ENCODE data around the gene ABI3BP.

The ABI3BP gene

DNA sequence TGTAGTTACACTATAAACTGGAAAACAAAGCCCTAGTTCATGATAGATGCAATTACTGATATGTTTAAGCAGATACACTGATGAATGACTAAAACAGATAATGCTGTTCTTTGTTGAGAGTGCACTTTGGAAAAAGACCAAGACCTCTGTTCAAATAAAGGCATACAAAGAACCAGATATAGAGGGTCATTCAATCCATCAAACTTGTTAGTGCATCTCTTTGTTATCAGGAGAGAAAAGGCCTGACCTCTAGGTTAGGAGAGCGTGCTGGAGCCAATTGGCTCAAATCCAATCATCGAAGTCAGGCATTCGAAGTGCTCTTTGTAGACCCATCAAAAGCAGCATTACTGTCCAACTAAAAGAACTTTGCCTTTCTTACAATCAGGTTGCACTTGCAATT, 159.7 kb downstream of the ABI3BP start:
- DNase-seq (ENCODE audit: low spot score): no peak

- no peak for DNase-seq (ENCODE audit: low spot score)
Observed at GRCh38 chr3:100831629-100832028, 161.6 kb downstream of the ABI3BP start.

DNA sequence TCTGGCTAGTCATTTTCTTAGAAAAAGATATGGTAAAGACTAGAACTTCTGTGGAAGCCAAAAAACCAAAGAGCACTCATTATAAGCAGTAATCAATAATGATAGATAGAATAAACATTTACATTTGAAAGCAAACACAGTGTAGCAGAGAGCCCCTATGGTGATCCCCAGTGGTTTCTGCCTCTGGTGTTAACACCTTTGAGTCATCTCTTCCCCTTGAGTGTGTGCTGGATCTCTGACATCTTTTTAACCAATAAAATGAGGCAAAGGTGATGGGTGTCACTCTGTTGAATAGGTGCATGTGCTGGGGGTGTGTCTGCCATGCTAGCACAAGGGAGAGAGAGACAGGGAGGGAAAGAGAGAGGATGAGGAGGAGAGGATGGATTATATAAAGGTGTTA, 162.3 kb downstream of the ABI3BP start:
- no peak for DNase-seq (ENCODE audit: low spot score)

- no peak for DNase-seq (ENCODE audit: low spot score)
Observed at GRCh38 chr3:100825574-100825973, 167.6 kb downstream of the ABI3BP start.

DNA sequence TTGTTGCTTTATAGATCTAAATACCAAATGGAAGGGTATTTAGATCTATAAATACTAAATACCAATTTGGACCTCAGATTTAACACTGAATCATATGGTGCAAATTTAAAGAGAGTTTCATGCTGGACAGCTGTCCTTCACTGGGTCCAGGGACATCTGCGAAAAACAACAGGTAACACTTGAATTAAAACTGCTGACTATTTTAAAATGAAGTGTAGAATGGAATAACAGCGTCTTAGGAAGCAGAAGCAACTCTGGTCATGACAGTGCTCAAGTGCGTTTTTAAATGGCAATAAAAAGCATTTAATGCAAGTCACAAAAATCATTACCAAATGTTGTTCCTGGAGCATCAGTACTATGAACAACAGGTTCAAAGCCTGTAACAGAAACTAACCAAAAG, 177.6 kb downstream of the ABI3BP start:
- DNase-seq (ENCODE audit: low spot score): no peak

- no peak for DNase-seq (ENCODE audit: low spot score)
Observed at GRCh38 chr3:100813828-100814227, 179.4 kb downstream of the ABI3BP start.

GRCh38 chr3:100811779-100812507, 181.3 kb downstream of the ABI3BP start:
- no peak for DNase-seq (ENCODE audit: low spot score)

DNA sequence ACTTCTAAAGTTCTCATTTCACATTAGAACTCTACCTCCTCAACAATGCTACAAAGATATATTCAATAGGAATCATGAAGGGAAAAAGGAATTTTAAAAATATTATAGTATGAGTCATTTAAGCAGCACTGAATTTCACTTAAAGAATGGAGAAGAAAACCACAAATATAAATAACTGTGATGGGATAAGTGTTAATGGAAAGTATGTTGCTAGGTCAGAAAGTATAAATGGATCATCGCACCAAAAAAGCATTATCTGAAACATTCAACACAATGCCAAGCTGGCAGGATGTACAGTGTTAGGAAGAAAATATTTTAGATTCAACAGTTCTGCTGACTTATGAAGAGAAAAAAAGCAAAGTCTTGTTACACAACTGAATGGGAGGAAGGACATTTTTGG, 182.6 kb downstream of the ABI3BP start:
- peak; percentile 5 for DNase-seq (ENCODE audit: low spot score)

- DNase-seq (ENCODE audit: low spot score): no peak
Observed at GRCh38 chr3:100804631-100805030, 188.6 kb downstream of the ABI3BP start.

DNA sequence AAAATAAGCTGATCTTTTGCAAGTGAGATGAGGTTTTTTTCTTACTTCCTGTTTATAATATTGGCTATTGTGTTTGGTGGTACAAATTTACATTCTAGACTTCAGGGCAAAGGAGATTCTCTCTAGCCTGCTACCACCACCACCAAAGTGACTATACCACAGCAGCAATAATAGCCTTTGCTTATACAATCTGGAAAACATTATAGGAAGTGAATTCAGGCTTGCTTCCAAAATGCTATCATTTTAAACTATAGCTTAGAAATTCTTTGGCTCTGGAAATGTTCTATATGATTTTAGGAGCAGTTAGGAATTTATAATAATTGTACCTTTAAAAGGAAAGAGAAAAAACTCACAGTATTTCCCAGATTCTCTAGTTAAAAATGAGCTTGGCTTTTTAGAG, 189.5 kb downstream of the ABI3BP start:
- DNase-seq (ENCODE audit: low spot score): no peak

- DNase-seq (ENCODE audit: low spot score): no peak
Observed at GRCh38 chr3:100802126-100802525, 191.1 kb downstream of the ABI3BP start.

GRCh38 chr3:100798012-100798411, 195.2 kb downstream of the ABI3BP start:
- DNase-seq (ENCODE audit: low spot score): no peak

DNA sequence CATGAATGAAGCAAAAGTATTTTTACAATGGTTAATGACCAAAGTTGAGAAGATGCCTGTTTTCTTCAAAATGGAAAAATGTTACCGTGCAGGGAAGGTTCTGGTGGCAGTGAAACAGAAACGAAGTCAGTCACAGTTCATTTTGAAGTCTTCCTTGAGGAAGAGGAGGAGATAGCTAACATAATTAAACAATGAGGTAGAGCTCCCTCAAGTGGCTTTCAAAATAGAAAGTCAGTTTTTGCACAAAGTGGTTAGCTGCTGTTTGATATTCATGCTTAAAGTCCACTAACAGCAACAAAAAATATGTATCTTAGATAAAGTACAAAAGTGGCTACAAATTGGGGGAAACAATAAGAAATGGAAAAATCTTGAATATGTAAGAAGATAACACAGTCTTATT, 196.7 kb downstream of the ABI3BP start:
- DNase-seq (ENCODE audit: low spot score): no peak

GRCh38 chr3:100789579-100789978, 203.6 kb downstream of the ABI3BP start:
- DNase-seq (ENCODE audit: low spot score): no peak

DNA sequence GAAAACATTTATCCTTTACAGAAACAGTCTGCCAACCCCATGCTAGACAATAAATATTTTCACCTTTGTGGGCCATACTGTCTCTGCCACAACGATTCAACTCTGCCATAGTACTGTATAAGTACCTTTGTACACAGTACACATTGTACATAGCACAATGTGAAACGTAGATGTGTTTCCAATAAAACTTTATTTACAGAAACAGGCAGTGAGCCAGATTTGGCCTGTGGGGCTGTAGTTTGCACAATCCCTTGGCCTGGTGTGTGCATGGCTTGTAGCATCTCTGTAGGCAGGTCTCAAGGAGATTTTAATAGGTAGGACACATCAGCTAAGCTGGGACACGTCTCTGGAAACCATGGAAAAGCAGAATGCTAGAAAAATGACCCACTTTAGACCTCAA, 209.6 kb downstream of the ABI3BP start:
- DNase-seq (ENCODE audit: low spot score): no peak

DNA sequence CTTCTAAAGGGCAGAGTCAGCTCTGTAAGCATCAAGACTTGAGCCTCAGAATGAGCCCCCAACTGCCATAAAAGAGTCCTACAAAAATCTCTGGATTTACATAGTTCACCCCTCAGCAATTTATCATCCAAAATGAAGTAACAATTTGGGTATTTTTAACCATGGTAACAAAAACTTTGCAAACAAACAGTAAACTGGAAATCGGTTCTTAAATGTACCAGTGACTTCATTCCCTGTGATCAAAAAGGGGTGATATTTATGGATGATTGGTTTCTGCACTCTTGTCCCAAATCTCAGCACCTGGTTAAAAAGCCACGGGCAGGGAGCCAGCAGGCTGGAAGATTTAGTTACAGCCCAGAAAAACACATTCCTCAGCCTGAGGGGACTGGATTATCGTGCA, 210.3 kb downstream of the ABI3BP start:
- DNase-seq (ENCODE audit: low spot score): no peak

DNA sequence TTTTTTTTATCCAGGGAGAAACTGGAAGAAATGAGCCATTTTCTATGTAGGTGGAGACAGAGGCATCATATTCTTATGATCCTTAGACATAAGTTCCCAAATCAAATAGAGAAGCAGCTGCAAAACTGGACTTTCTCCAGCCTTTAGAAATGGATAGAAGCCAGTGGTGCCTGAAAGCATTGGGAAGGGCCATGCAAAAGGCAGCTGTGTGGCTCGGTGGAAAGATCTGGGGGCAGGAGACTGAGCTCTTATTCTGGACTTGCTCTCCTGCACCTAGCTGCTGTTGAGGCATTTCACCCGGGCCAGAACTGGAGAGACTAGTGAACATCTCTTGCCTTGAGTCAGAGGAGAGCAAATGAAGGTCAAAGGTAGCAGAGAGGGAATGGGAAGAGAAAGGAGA, 210.9 kb downstream of the ABI3BP start:
- DNase-seq (ENCODE audit: low spot score): no peak

DNA sequence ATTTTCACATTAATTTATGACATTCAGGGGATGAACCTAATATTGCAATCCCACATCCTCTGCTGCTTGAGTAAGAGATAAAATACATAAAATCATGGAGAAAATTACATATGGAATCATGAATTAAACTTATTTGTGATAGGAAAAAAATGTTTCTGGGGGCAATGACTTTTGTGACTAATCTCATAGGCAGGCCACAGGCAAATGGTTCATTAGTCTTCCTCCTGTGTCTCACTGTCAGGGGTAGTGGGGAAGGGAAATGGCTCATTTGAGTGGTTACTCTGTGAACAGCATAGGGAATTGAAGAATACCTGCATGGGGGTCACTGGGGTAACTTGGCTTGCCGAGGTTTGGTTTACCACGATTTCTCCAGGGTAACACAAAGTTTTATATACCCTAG, 211.9 kb downstream of the ABI3BP start:
- no peak for DNase-seq (ENCODE audit: low spot score)

GRCh38 chr3:100780071-100780622, 213.1 kb downstream of the ABI3BP start:
- DNase-seq (ENCODE audit: low spot score): no peak

GRCh38 chr3:100779480-100779879, 213.7 kb downstream of the ABI3BP start:
- DNase-seq (ENCODE audit: low spot score): no peak

DNA sequence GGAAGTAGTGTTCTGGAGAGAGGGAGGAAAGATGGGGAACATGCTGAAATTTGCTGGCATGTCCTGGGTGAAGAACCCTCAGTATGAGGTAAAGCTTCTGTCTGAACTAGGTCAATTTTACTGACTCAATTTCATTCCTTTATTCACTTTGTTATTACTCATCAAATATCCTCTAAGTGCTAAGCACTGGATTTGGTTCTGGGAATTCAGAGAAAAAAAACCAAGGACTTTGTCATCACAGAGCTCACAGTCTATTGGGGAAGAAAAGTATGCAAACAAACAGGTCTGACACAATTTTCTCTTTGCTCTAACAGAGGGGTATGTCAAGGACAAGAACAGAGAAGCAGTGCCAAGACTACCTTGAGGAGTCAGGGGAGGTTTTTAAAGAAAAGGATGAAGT, 215.9 kb downstream of the ABI3BP start:
- peak; percentile 8 for DNase-seq (ENCODE audit: low spot score)

DNA sequence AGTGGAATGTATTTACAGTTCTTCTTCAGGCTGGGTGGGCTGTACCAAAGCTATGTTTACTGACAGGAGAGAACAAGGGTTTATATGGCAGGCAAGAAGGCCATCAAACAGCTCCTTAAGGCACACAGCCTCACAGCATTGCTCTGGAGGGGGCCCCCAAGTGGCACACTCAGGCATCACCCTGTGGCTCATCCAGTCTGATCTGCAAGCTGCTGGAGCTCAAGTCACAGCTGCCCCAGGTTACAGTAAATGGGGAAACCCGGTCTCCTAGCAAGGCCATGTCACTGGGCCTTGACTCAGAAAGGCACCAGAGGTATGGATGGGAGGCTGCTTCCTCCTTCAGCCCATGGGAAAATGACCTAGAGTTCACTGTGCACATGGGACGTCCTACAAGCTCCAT, 216.5 kb downstream of the ABI3BP start:
- no peak for DNase-seq (ENCODE audit: low spot score)

GRCh38 chr3:100776097-100776729, 217.0 kb downstream of the ABI3BP start:
- no peak for DNase-seq (ENCODE audit: low spot score)

DNA sequence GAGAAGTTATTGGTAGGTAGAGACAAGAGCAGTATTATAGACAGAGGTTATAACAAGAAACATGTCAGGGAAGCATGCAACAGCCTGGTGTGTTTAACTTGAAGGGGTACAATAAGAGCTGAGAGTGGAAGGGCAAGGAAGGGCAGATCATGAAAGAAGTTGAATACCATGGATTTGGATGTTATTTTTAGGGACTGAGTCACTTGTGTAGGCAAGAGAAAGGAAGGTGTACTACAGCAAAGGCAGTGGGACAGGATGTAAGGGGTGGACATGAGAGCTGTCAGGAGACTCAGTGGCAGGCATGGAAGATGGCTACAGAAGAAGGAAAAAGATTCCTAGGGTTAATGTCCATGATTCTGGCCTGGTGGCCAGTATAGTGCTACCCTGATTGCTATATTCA, 217.6 kb downstream of the ABI3BP start:
- DNase-seq (ENCODE audit: low spot score): no peak

Data from AG08396 (cell line).